Smooth muscle cell (in vitro differentiated cells): ENCODE results near the gene NEDD8. TPM values are rescaled to one million over a fixed set of nuclear protein-coding genes. Genes with fewer than 3 reads are reported as not detected.
"Not testable (repeated sequence)": the region's sequence is repeated elsewhere in the genome, so short reads cannot be mapped to it uniquely, and the experiment has no call there.

Experiments used
- DNase-seq: peaks from one replicate; lab custom pipeline; 2025; ENCODE audit not compliant: unreplicated experiment; lab: John Stamatoyannopoulos, UW
- H2AFZ ChIP-seq: fragments of 200-600 bp; sonication (generic); 2 replicates; pipeline ENCODE4 v1.6.0; 2016; ENCODE audit warnings: antibody characterized with exemption, low read depth, mild to moderate bottlenecking
- H3F3A ChIP-seq: fragments of 200-600 bp; sonication (generic); 2 replicates; pipeline ENCODE4 v1.6.0; 2017; ENCODE audit warnings: antibody characterized with exemption, low read depth
- H3K27ac ChIP-seq: fragments of 200-600 bp; sonication (generic); 2 replicates; pipeline ENCODE4 v1.5.1; 2016; ENCODE audit warnings: low read depth, mild to moderate bottlenecking
- H3K27me3 ChIP-seq: fragments of 200-600 bp; sonication (generic); 2 replicates; pipeline ENCODE4 v1.6.1; 2016; ENCODE audit warnings: low read depth, mild to moderate bottlenecking
- H3K36me3 ChIP-seq: fragments of 200-600 bp; sonication (generic); 2 replicates; pipeline ENCODE4 v1.5.1; 2016; ENCODE audit warnings: low read depth
- H3K4me1 ChIP-seq: fragments of 200-600 bp; sonication (generic); 2 replicates; pipeline ENCODE4 v1.5.1; 2016; ENCODE audit warnings: low read depth
- H3K4me2 ChIP-seq: fragments of 200-600 bp; sonication (generic); 2 replicates; pipeline ENCODE4 v1.6.0; 2016; ENCODE audit warnings: mild to moderate bottlenecking
- H3K4me3 ChIP-seq: fragments of 200-600 bp; sonication (generic); 2 replicates; pipeline ENCODE4 v1.5.1; 2016; ENCODE audit warnings: mild to moderate bottlenecking
- H3K79me2 ChIP-seq: fragments of 200-600 bp; sonication (generic); 2 replicates; pipeline ENCODE4 v1.6.0; 2016; ENCODE audit warnings: low read depth, mild to moderate bottlenecking
- H3K9ac ChIP-seq: fragments of 200-600 bp; sonication (generic); 2 replicates; pipeline ENCODE4 v1.6.0; 2016; ENCODE audit warnings: low read depth
- H3K9me3 ChIP-seq: fragments of 200-600 bp; sonication (generic); replicated peaks from 2 replicates; pipeline ENCODE4 v1.5.1; 2016; ENCODE audit warnings: low read depth
- H4K20me1 ChIP-seq: fragments of 200-600 bp; sonication (generic); 2 replicates; pipeline ENCODE4 v1.6.0; 2016; ENCODE audit warnings: low read depth
- WGBS: methylation state at CpG from one replicate; pipeline ENCODE4 v1.1.7; 2016; ENCODE audit warnings: low lambda C conversion rate; 5-methylcytosine and 5-hydroxymethylcytosine counted together
- polyA plus RNA-seq: library from polyadenylated mRNA; unstranded; fragments of >200 nt; fragmentation: Nextera tagmentation; extraction: Ambion mirVana; gene quantifications from 2 replicates; pipeline ENCODE4 v1.2.1, GENCODE V29; 2016
- total RNA-seq: library from RNA; depleted of rRNA; stranded (reverse); fragments of >200 nt; gene quantifications from 2 replicates; pipeline ENCODE4 v1.2.3, GENCODE V29; 2014
- TF ChIP-seq, protein P1 (sequence below): fragments of 200-600 bp; sonication (generic); IDR thresholded peaks from 2 replicates; pipeline ENCODE4 v1.5.1; 2017; ENCODE audit warnings: borderline replicate concordance, mild to moderate bottlenecking, antibody characterized with exemption; ENCODE audit not compliant: insufficient read depth, poor library complexity, severe bottlenecking

Gene NEDD8
- total and polyA plus RNA-seq, 2 experiments from 2014 or later = 211 to 375 TPM

DNA sequence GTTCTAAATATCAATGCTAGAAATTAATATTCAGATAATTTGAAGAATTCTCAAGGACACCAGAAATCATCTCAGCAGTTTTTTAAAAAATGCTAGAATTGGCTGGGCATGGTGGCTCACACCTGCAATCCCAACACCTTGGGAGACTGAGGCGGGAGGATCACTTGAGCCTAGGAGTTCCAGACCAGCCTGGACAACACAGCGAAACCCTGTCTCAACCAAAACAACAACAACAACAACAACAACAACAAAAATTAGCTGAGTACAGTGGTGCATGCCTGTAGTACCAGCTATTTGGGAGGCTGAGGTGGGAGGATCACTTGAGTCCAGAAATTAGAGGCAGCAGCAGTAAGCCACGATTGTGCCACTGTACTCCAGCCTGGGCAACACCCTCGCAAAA is 13.1 kb downstream of the NEDD8 start:
- WGBS = 98% methylated on average over 4 of the region's 4 CpGs
- H3K36me3 ChIP-seq = no peaks in the 10 kb centered on the region
- peaks cover 23% of the 10 kb centered on the region for H4K20me1 ChIP-seq
- peaks cover 47% of the 10 kb centered on the region for H3K79me2 ChIP-seq
- H3K27ac ChIP-seq = no peak overlapping the region
- TF ChIP-seq, protein P1, sequence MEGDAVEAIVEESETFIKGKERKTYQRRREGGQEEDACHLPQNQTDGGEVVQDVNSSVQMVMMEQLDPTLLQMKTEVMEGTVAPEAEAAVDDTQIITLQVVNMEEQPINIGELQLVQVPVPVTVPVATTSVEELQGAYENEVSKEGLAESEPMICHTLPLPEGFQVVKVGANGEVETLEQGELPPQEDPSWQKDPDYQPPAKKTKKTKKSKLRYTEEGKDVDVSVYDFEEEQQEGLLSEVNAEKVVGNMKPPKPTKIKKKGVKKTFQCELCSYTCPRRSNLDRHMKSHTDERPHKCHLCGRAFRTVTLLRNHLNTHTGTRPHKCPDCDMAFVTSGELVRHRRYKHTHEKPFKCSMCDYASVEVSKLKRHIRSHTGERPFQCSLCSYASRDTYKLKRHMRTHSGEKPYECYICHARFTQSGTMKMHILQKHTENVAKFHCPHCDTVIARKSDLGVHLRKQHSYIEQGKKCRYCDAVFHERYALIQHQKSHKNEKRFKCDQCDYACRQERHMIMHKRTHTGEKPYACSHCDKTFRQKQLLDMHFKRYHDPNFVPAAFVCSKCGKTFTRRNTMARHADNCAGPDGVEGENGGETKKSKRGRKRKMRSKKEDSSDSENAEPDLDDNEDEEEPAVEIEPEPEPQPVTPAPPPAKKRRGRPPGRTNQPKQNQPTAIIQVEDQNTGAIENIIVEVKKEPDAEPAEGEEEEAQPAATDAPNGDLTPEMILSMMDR = no peak
- H3K9ac ChIP-seq = no peak overlapping the region
- H2AFZ ChIP-seq = no peak overlapping the region
- H3K9me3 ChIP-seq = no peaks in the 10 kb centered on the region
- no peak for DNase-seq
- peaks cover 3% of the 10 kb centered on the region for H3K4me1 ChIP-seq
- H3K27me3 ChIP-seq = no peaks in the 10 kb centered on the region
- no peak overlapping the region for H3K4me3 ChIP-seq
- H3F3A ChIP-seq = peaks cover 4% of the 10 kb centered on the region
- no peak overlapping the region for H3K4me2 ChIP-seq

DNA sequence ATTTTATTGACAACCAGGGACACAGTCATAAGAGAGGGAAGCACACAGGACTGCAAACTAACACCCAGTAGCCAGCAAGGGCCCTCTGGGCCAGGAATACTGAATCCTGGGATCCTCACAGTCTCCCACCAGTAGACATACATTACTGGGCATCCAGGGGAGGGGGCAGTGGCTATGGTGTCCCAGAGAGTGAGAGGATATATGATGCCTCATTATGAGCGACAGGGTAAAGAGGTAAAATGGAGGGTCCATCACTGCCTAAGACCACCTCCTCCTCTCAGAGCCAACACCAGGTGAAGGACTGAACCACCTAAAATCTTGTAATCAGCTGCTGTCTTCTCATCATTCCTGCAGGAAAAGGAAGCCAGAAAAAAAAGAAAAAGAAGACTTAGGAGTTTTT is 15.3 kb downstream of the NEDD8 start:
- not testable (repeated sequence) for H3K27me3 ChIP-seq, H3K27ac ChIP-seq, H3K36me3 ChIP-seq, H3K4me1 ChIP-seq, DNase-seq, H3K9ac ChIP-seq, H3F3A ChIP-seq, H3K4me2 ChIP-seq, H4K20me1 ChIP-seq, H2AFZ ChIP-seq, H3K4me3 ChIP-seq, H3K9me3 ChIP-seq
- WGBS = 100% methylated on average over 1 of the region's 1 CpG
- peaks cover 31% of the 10 kb centered on the region for H3K79me2 ChIP-seq

DNA sequence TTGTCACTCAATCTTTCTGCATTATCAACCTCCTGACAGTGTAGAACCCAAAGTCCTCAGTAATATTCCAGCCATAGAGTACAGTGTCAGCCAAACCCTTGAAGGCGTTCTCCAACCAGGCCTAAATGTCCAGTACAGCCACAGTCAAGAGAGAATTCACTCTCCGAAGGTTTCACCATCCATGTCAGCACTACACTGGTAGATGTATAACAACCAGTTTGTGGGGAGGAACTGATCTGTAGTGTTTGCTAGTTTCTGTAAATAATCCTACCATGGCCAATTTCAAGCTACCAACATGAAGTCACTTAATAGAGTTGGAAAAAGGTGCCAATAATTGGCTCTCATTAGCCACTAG is 15.8 kb downstream of the NEDD8 start:
- H4K20me1 ChIP-seq = no peaks in the 10 kb centered on the region
- 91% methylated on average over 2 of the region's 2 CpGs for WGBS
- peaks cover 3% of the 10 kb centered on the region for H3K4me1 ChIP-seq
- peak overlapping the region; percentile 64 for H3K27ac ChIP-seq
- no peaks in the 10 kb centered on the region for H3K36me3 ChIP-seq
- H3F3A ChIP-seq = peaks cover 4% of the 10 kb centered on the region
- peak overlapping the region; percentile 69 for H3K4me3 ChIP-seq
- no peaks in the 10 kb centered on the region for H3K27me3 ChIP-seq
- no peak for DNase-seq
- TF ChIP-seq, protein P1 = no peak
- no peak overlapping the region for H3K9ac ChIP-seq
- H3K4me2 ChIP-seq = peak overlapping the region; percentile 87
- H2AFZ ChIP-seq = no peak overlapping the region
- H3K9me3 ChIP-seq = no peaks in the 10 kb centered on the region
- peaks cover 25% of the 10 kb centered on the region for H3K79me2 ChIP-seq

DNA sequence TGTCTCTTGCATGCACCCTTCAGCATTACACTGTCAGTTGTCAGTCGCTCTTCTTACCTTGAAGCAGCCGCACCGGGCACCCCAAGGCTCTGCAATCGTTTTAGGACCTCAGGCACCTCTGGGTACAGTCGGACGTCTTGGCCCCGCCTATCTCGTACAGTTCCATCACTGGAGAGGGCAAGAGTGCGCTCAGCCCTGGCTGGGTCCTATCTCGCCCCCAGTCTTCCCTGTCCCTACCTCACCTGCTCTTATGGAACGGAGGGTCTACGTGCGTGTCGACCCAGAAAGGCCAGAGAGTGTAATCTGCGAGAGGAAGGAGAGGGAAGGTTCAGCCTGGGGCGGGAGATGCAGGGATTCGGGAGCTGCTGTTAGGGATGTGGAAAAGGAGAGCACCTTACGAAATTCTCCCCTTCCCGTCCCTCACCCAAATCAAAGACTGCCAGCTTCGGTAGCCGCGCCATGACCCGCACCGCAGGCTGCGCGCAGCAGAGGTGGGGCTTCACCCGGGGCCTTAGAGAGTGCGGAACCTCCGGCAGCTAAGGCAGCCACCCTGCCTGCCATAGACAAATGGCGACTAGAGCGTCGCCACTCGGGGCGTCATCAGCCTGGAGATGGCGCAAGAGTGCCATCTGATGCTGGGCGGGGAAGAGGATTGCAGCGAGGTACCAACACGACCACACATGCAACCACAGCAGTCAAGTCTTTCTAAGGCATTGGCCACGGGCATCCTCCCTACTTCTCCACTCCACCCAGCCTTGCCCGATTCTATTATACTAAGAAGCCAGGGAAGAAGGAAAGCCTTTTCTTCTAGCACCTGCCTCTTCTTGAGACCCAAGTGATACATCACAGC is 16.4 kb downstream of the NEDD8 start, which contains the start of gene MDP1:
MDP1 (minus strand) TSS at position 572 of the 850 bp plus-strand sequence; CDS start at position 461, 111 bp downstream.
- peaks cover 3% of the 10 kb centered on the region for H3K4me1 ChIP-seq
- H3K9ac ChIP-seq = peak within 1 kb of the TSS; percentile 72
- H3K9me3 ChIP-seq = no peaks in the 10 kb centered on the region
- 2% methylated on average over 39 of the region's 40 CpGs for WGBS
- H3K27ac ChIP-seq = peak within 1 kb of the TSS; percentile 64
- H3K27me3 ChIP-seq = no peaks in the 10 kb centered on the region
- peak within 1 kb of the TSS; percentile 69 for H3K4me3 ChIP-seq
- no peaks in the 10 kb centered on the region for H3K36me3 ChIP-seq
- peak within 1 kb of the TSS; percentile 60 for H2AFZ ChIP-seq
- no peaks in the 10 kb centered on the region for H4K20me1 ChIP-seq
- TF ChIP-seq, protein P1 = peak; percentile 44
- H3F3A ChIP-seq = peaks cover 4% of the 10 kb centered on the region
- peak within 1 kb of the TSS; percentile 87 for H3K4me2 ChIP-seq
- DNase-seq = peak; percentile 34
- H3K79me2 ChIP-seq = peaks cover 19% of the 10 kb centered on the region
